GM23248 (cell line): ENCODE measurements around the gene TIGD6.

Experiments used
- EZH2 ChIP-seq: fragments of 200-600 bp; sonication (generic); IDR thresholded peaks from 2 replicates; pipeline ENCODE4 v1.6.1; 2018; ENCODE audit warnings: antibody characterized with exemption, mild to moderate bottlenecking; ENCODE audit not compliant: insufficient read depth, poor library complexity, severe bottlenecking
- EZH2phosphoT487 ChIP-seq: fragments of 200-600 bp; sonication (generic); IDR thresholded peaks from 2 replicates; pipeline ENCODE4 v1.6.1; 2018; ENCODE audit warnings: antibody characterized with exemption, moderate library complexity, mild to moderate bottlenecking, low read depth; ENCODE audit not compliant: insufficient read depth

GRCh38 chr5:150013931-150014330 lies 13.5 kb upstream of the TIGD6 start:
- no peak for TF ChIP-seq EZH2
- TF ChIP-seq EZH2phosphoT487, result no peak
